Neuron (in vitro differentiated cells): ENCODE data around the gene CYP1A1.
"Not testable (repeated sequence)": the region's sequence is repeated elsewhere in the genome, so short reads cannot be mapped to it uniquely, and the experiment has no call there.

Experiments used
- H2AFZ ChIP-seq: one replicate; pipeline ENCODE4 v1.6.1; 2013; ENCODE audit warnings: low read depth, mild to moderate bottlenecking, inconsistent platforms, low read length, moderate library complexity
- H3K27me3 ChIP-seq: one replicate; pipeline ENCODE4 v1.6.1; 2013; ENCODE audit warnings: low read length; ENCODE audit not compliant: insufficient read depth
- H3K36me3 ChIP-seq: one replicate; pipeline ENCODE4 v1.6.1; 2013; ENCODE audit warnings: low read length; ENCODE audit not compliant: insufficient read depth
- H3K4me1 ChIP-seq: one replicate; pipeline ENCODE4 v1.6.1; 2013; ENCODE audit warnings: low read length; ENCODE audit not compliant: insufficient read depth
- H3K4me3 ChIP-seq: 2 replicates; pipeline ENCODE4 v1.5.1; 2013; ENCODE audit warnings: mild to moderate bottlenecking, low read length, moderate library complexity
- H3K9me3 ChIP-seq: one replicate; pipeline ENCODE4 v1.6.1; 2013; ENCODE audit warnings: low read length

The CYP1A1 gene

DNA sequence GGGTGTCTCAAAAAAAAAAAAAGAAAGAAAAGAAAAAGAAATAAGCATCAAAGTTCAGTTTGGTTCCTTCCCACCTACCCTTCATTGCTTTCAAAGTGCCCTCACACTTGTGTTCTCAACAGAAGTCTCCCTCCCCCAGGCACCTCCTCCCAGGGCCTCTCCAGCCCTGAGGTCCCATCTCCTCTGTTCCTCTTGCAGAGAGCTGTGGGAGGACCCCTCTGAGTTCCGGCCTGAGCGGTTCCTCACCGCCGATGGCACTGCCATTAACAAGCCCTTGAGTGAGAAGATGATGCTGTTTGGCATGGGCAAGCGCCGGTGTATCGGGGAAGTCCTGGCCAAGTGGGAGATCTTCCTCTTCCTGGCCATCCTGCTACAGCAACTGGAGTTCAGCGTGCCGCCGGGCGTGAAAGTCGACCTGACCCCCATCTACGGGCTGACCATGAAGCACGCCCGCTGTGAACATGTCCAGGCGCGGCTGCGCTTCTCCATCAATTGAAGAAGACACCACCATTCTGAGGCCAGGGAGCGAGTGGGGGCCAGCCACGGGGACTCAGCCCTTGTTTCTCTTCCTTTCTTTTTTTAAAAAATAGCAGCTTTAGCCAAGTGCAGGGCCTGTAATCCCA, 29.4 kb upstream of the CYP1A1 start:
- Histone ChIP-seq H3K36me3 (no peaks in the 10 kb centered on the region), H3K4me1 (no peaks in the 10 kb centered on the region), H3K4me3 (no peak overlapping the region), H2AFZ (no peak overlapping the region), H3K9me3 (peaks cover 2% of the 10 kb centered on the region), H3K27me3 (peaks cover 8% of the 10 kb centered on the region)

DNA sequence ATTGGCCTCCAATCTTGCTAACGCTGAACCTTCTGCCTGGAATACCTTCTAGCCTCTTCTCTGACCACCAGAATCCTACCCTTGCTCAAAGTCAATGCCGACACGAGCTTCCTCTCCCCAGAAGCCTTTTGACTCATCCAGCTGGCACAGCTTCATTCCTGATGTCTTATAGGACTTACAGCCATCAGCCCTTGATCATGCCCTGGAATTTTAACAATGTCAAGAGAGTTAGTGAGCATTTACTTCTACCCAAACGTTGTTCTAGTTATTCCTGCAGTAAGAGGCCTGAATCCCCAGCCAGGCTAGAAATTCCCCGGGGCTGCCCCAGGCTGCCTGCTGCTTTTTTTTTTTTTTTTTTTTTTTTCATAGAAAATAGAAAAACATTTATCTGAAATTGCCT, 27.2 kb upstream of the CYP1A1 start:
- H2AFZ ChIP-seq, result no peak overlapping the region
- H3K4me1 ChIP-seq, result no peaks in the 10 kb centered on the region
- H3K4me3 ChIP-seq, result no peak overlapping the region
- peaks cover 2% of the 10 kb centered on the region for H3K9me3 ChIP-seq
- no peaks in the 10 kb centered on the region for H3K36me3 ChIP-seq
- H3K27me3 ChIP-seq, result peaks cover 12% of the 10 kb centered on the region

DNA sequence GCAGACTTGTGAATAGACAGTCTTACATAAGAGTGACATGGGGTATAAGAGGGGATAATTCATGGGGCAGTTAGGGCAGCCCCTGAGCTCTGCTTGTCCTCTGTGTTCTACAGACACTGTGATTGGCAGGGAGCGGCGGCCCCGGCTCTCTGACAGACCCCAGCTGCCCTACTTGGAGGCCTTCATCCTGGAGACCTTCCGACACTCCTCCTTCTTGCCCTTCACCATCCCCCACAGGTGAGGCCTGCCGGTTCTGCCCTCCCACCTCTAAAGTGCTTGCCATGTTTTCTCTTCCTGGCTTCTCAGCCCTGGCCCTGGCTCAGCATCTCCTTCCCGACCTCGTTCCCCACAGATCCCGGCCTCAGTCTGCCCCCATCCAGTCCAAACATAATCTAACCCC, 26.7 kb upstream of the CYP1A1 start:
- no peak overlapping the region for H3K4me3 ChIP-seq
- no peaks in the 10 kb centered on the region for H3K4me1 ChIP-seq
- no peaks in the 10 kb centered on the region for H3K36me3 ChIP-seq
- no peak overlapping the region for H2AFZ ChIP-seq
- peaks cover 2% of the 10 kb centered on the region for H3K9me3 ChIP-seq
- peaks cover 12% of the 10 kb centered on the region for H3K27me3 ChIP-seq

DNA sequence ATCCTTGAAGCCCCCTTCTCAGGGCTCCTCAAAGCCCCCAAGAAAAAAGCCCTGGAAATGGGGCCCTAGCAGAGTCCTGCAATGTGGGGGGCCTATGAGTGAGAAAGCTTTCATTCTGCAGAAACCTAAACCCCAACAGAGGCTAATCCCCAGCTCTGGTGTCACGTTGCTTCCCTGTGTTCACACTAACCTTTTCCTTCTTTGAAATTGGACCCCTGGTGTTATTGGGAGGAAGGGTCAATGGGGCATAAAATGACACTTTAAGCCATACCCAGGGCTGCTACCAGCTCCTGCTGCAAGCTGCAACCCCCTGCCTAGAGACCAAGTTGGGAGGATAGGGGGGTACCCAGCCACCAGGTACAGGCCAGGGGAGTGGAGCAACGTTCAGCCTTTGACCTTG, 25.4 kb upstream of the CYP1A1 start:
- no peaks in the 10 kb centered on the region for H3K36me3 ChIP-seq
- H3K9me3 ChIP-seq, result peaks cover 2% of the 10 kb centered on the region
- peaks cover 12% of the 10 kb centered on the region for H3K27me3 ChIP-seq
- no peaks in the 10 kb centered on the region for H3K4me1 ChIP-seq
- H2AFZ ChIP-seq, result no peak overlapping the region
- H3K4me3 ChIP-seq, result no peak overlapping the region

DNA sequence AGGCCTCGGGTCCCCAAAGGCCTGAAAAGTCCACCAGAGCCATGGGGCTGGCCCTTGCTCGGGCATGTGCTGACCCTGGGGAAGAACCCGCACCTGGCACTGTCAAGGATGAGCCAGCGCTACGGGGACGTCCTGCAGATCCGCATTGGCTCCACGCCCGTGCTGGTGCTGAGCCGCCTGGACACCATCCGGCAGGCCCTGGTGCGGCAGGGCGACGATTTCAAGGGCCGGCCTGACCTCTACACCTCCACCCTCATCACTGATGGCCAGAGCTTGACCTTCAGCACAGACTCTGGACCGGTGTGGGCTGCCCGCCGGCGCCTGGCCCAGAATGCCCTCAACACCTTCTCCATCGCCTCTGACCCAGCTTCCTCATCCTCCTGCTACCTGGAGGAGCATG, 24.5 kb upstream of the CYP1A1 start:
- no peaks in the 10 kb centered on the region for H3K36me3 ChIP-seq
- no peaks in the 10 kb centered on the region for H3K4me1 ChIP-seq
- no peak overlapping the region for H2AFZ ChIP-seq
- peaks cover 12% of the 10 kb centered on the region for H3K27me3 ChIP-seq
- H3K4me3 ChIP-seq, result no peak overlapping the region
- H3K9me3 ChIP-seq, result peaks cover 2% of the 10 kb centered on the region

DNA sequence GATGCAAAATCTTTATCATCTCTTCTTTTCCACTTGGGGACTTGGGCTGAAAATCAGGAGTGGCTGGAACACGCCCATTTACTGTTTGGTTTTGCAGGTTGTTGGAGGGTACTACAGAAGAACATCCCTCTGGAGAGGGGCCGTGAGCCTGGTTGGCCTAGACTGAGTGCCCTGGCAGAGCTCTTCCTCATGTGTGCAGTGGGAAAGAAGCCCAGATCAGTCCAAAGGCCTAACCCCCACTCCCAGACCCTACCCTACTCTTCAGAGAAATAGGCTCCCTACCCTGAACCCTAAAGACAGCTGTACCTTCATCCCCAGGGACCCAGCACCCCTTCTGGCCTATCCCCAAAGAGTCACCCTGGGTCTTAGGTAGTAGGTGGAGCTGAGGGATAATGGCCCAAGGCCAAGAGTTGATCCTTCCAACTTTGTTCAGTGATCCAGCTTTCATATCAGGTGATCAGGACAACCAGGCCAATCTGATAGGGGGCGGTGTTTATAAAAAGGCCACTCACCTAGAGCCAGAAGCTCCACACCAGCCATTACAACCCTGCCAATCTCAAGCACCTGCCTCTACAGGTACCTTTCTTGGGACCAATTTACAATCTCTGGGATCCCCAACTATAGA, 23.1 kb upstream of the CYP1A1 start, which contains the start of gene CYP1A2:
CYP1A2 (plus strand) TSS at position 524 of the 625 bp plus-strand sequence. CDS start 894 bp downstream, outside the sequence.
- Histone ChIP-seq H3K4me3 (no peak within 1 kb of the TSS), H3K9me3 (peaks cover 2% of the 10 kb centered on the region), H3K36me3 (no peaks in the 10 kb centered on the region), H2AFZ (no peak within 1 kb of the TSS), H3K4me1 (no peaks in the 10 kb centered on the region), H3K27me3 (peaks cover 12% of the 10 kb centered on the region)

DNA sequence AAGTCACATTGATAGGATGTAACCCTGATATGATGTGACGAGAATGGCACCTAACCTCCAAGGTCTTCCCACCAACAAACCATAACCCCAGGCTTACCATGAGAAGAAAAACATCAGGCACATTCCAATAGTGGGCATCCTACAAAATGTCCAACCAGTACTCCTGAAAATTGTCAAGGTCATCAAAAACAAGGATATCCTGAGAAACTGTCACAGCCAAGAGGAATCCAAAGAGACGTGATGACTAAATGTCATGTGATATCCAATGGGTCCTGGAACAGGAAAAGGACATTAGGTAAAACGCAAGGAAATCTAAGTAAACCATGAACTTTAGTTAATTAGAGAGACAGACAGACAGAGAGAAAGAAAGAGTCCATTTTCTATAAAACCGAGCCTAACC, 21.1 kb upstream of the CYP1A1 start:
- Histone ChIP-seq H3K4me1 (no peaks in the 10 kb centered on the region), H3K9me3 (peaks cover 4% of the 10 kb centered on the region), H3K36me3 (no peaks in the 10 kb centered on the region), H2AFZ (no peak overlapping the region), H3K27me3 (peaks cover 7% of the 10 kb centered on the region), H3K4me3 (no peak overlapping the region)

DNA sequence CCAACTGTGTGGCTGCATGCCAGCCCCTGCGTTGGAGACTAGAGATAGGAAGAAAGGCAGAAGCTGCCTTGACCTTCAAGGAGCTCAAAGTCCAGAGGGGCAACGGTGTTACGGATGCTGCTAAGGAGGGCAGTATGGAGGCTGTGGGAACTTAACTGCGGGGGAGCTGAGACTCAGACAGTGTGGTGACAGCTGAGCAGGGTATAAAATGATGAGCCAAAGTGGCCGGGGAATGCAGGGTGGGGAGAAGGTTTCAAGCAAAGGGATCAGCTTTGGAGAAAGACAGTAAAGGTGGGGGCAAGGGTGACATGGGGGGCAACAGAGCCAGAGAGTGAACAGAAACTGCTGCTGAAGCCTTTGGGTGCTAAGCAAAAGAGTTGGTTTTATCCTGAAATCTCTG, 17.1 kb upstream of the CYP1A1 start:
- Histone ChIP-seq H3K36me3 (no peaks in the 10 kb centered on the region), H2AFZ (no peak overlapping the region), H3K9me3 (peaks cover 2% of the 10 kb centered on the region), H3K4me1 (no peaks in the 10 kb centered on the region), H3K4me3 (no peak overlapping the region), H3K27me3 (no peaks in the 10 kb centered on the region)

DNA sequence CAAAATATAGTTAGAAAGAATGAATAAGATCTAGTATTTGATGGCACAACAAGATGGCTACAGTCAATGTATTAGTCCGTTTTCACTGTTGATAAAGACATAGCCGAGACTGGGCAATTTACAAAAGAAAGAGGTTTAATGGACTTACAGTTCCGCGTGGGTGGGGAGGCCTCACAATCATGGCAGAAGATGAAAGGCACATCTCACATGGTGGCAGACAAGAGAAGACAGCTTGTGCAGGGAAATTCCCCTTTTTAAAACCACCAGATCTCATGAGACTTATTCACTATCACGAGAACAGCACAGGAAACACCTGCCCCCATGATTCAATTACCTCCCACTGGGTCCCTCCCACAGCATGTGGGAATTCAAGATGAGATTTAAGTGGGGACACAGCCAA, 12.9 kb upstream of the CYP1A1 start:
- H3K4me3 ChIP-seq, H3K36me3 ChIP-seq, H3K9me3 ChIP-seq, H3K27me3 ChIP-seq, H2AFZ ChIP-seq, H3K4me1 ChIP-seq: not testable (repeated sequence)

DNA sequence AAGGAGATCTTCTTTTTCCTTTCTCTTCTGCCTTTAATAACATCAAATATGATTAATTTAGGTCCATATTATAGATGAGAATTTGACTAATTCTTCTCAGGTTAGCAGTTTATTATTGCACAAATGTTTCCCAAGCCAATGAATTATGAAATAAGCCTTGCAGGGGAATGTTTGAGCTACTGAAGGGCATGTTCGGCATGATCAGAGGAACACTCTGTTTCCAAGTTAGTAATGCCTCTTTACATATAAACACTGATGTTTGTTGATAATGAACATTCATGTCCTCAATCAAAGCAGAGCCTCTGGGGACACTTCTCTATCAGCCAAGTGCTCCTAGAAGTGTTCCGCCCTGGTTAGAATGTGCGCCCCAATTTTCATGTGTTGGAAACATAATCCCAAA, 10.0 kb upstream of the CYP1A1 start:
- Histone ChIP-seq H2AFZ (no peak overlapping the region), H3K36me3 (no peaks in the 10 kb centered on the region), H3K27me3 (peaks cover 19% of the 10 kb centered on the region), H3K4me1 (peaks cover 2% of the 10 kb centered on the region), H3K9me3 (no peaks in the 10 kb centered on the region), H3K4me3 (no peak overlapping the region)

DNA sequence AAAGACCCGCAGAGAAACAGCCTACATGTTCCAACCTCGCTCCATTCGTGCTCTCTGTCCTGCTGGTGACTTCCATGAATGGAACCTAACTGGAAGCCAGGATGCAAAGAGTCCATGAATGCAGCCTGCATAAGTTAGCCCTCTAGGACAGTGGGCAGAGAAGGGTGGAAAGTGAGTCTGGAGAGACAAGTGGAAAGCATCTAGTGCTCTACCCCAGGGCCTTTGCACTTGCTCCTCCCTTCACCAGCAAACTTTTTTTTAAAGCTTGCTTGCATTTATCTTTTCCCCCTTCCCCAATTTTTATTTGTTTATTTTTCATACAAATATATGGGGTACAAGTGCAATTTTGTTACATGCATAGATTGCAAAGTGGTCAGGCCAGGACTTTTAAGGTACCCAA, 7.9 kb upstream of the CYP1A1 start:
- H3K9me3 ChIP-seq, result no peaks in the 10 kb centered on the region
- H2AFZ ChIP-seq, result no peak overlapping the region
- H3K4me3 ChIP-seq, result no peak overlapping the region
- peaks cover 2% of the 10 kb centered on the region for H3K4me1 ChIP-seq
- H3K36me3 ChIP-seq, result no peaks in the 10 kb centered on the region
- H3K27me3 ChIP-seq, result peaks cover 19% of the 10 kb centered on the region

DNA sequence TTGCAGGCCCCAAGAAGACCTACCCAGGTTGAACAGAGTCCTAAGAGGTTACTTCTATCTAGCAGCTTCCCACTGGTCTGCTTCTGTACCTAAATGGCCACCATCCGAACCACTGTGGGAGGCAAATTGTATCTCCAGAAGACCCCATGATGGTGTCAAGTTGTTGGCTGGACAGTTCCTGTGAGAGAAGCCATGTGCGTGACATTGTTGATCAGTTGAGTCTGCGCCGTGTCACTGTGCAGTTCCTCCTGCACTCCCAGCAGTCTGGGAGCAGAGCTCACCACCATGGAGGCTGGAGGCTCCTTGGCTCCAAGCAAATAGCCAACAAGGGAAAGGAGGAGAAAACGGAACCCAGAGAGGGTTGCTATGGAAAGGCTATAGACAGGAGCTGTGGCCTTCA, 7.5 kb upstream of the CYP1A1 start:
- Histone ChIP-seq H3K36me3 (no peaks in the 10 kb centered on the region), H3K4me3 (no peak overlapping the region), H3K9me3 (no peaks in the 10 kb centered on the region), H3K27me3 (peaks cover 19% of the 10 kb centered on the region), H3K4me1 (peaks cover 2% of the 10 kb centered on the region), H2AFZ (no peak overlapping the region)

DNA sequence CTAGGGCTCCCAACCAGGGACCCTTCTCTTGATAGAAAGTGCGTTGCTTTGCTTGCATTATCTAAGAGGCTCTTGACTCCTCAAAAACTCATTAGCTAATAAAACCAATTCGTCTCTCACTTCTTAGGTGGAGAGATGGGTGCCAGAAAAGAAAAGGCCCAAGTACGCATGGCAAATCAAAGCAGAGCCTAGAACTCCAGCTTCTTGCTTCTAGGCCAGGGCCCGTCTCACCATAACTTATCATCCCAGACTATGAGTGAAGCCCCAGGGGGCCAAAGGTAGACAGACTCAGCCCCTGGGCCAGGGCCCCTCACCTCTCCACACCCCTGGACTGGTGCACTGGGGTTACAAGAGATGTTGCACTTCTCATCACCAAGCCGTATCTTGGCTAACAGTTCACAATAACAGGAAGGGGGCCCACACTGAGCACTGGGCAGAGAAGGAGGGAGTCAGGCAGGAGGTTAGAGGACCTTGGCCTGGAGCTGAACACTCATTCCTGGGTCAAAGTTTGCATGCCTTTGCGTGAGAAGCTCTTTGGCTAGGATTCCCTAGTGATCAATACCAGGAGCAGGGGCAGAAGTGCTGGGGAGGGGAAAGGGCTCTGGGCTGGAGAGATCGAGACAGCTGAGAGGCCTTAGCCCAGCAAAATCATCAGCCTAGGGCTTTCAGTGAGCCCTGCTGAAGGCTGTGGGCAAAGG, 5.4 kb upstream of the CYP1A1 start:
- Histone ChIP-seq H3K4me1 (peaks cover 8% of the 10 kb centered on the region), H3K27me3 (peaks cover 22% of the 10 kb centered on the region), H3K36me3 (no peaks in the 10 kb centered on the region), H3K4me3 (no peak overlapping the region), H2AFZ (no peak overlapping the region), H3K9me3 (no peaks in the 10 kb centered on the region)
